Smooth muscle cell (in vitro differentiated cells): ENCODE measurements around the gene ADORA2A. TPM values are rescaled to one million over a fixed set of nuclear protein-coding genes. Genes with fewer than 3 reads are reported as not detected.

ENCODE experiments used
- DNase-seq: peaks from one replicate; lab custom pipeline; 2025; ENCODE audit not compliant: unreplicated experiment; lab: John Stamatoyannopoulos, UW
- H2AFZ ChIP-seq: fragments of 200-600 bp; sonication (generic); 2 replicates; pipeline ENCODE4 v1.6.0; 2016; ENCODE audit warnings: antibody characterized with exemption, low read depth, mild to moderate bottlenecking
- H3F3A ChIP-seq: fragments of 200-600 bp; sonication (generic); 2 replicates; pipeline ENCODE4 v1.6.0; 2017; ENCODE audit warnings: antibody characterized with exemption, low read depth
- H3K27ac ChIP-seq: fragments of 200-600 bp; sonication (generic); 2 replicates; pipeline ENCODE4 v1.5.1; 2016; ENCODE audit warnings: low read depth, mild to moderate bottlenecking
- H3K27me3 ChIP-seq: fragments of 200-600 bp; sonication (generic); 2 replicates; pipeline ENCODE4 v1.6.1; 2016; ENCODE audit warnings: low read depth, mild to moderate bottlenecking
- H3K36me3 ChIP-seq: fragments of 200-600 bp; sonication (generic); 2 replicates; pipeline ENCODE4 v1.5.1; 2016; ENCODE audit warnings: low read depth
- H3K4me1 ChIP-seq: fragments of 200-600 bp; sonication (generic); 2 replicates; pipeline ENCODE4 v1.5.1; 2016; ENCODE audit warnings: low read depth
- H3K4me2 ChIP-seq: fragments of 200-600 bp; sonication (generic); 2 replicates; pipeline ENCODE4 v1.6.0; 2016; ENCODE audit warnings: mild to moderate bottlenecking
- H3K4me3 ChIP-seq: fragments of 200-600 bp; sonication (generic); 2 replicates; pipeline ENCODE4 v1.5.1; 2016; ENCODE audit warnings: mild to moderate bottlenecking
- H3K79me2 ChIP-seq: fragments of 200-600 bp; sonication (generic); 2 replicates; pipeline ENCODE4 v1.6.0; 2016; ENCODE audit warnings: low read depth, mild to moderate bottlenecking
- H3K9ac ChIP-seq: fragments of 200-600 bp; sonication (generic); 2 replicates; pipeline ENCODE4 v1.6.0; 2016; ENCODE audit warnings: low read depth
- H3K9me3 ChIP-seq: fragments of 200-600 bp; sonication (generic); replicated peaks from 2 replicates; pipeline ENCODE4 v1.5.1; 2016; ENCODE audit warnings: low read depth
- H4K20me1 ChIP-seq: fragments of 200-600 bp; sonication (generic); 2 replicates; pipeline ENCODE4 v1.6.0; 2016; ENCODE audit warnings: low read depth
- CTCF ChIP-seq: fragments of 200-600 bp; sonication (generic); IDR thresholded peaks from 2 replicates; pipeline ENCODE4 v1.5.1; 2017; ENCODE audit warnings: borderline replicate concordance, mild to moderate bottlenecking, antibody characterized with exemption; ENCODE audit not compliant: insufficient read depth, poor library complexity, severe bottlenecking
- WGBS: methylation state at CpG from one replicate; pipeline ENCODE4 v1.1.7; 2016; ENCODE audit warnings: low lambda C conversion rate; 5-methylcytosine and 5-hydroxymethylcytosine counted together
- polyA plus RNA-seq: library from polyadenylated mRNA; unstranded; fragments of >200 nt; fragmentation: Nextera tagmentation; extraction: Ambion mirVana; gene quantifications from 2 replicates; pipeline ENCODE4 v1.2.1, GENCODE V29; 2016
- total RNA-seq: library from RNA; depleted of rRNA; stranded (reverse); fragments of >200 nt; gene quantifications from 2 replicates; pipeline ENCODE4 v1.2.3, GENCODE V29; 2014

ADORA2A gene
- total and polyA plus RNA-seq, 2 experiments from 2014 or later, result 1.6 to 1.8 TPM

GRCh38 chr22:24383061-24383460, 44.3 kb upstream of the ADORA2A start:
- no peak overlapping the region for H3K4me3 ChIP-seq
- H3K27ac ChIP-seq, result no peak overlapping the region
- H3K9me3 ChIP-seq, result no peaks in the 10 kb centered on the region
- DNase-seq, result no peak
- no peak overlapping the region for H3K4me2 ChIP-seq
- H3F3A ChIP-seq, result no peaks in the 10 kb centered on the region
- no peaks in the 10 kb centered on the region for H3K27me3 ChIP-seq
- H3K36me3 ChIP-seq, result no peaks in the 10 kb centered on the region
- H2AFZ ChIP-seq, result no peak overlapping the region
- H3K4me1 ChIP-seq, result no peaks in the 10 kb centered on the region
- H3K9ac ChIP-seq, result no peak overlapping the region
- no peak for TF ChIP-seq CTCF
- 94% methylated on average over 2 of the region's 2 CpGs for WGBS
- H4K20me1 ChIP-seq, result peaks cover 7% of the 10 kb centered on the region
- no peaks in the 10 kb centered on the region for H3K79me2 ChIP-seq

- Histone ChIP-seq H3K4me3 (no peak overlapping the region), H3K79me2 (no peaks in the 10 kb centered on the region), H3K4me1 (no peaks in the 10 kb centered on the region), H4K20me1 (peaks cover 12% of the 10 kb centered on the region), H3F3A (no peaks in the 10 kb centered on the region), H3K4me2 (no peak overlapping the region), H3K27ac (no peak overlapping the region), H3K9me3 (no peaks in the 10 kb centered on the region), H3K27me3 (no peaks in the 10 kb centered on the region), H3K36me3 (no peaks in the 10 kb centered on the region), H3K9ac (no peak overlapping the region), H2AFZ (no peak overlapping the region)
- 100% methylated on average over 1 of the region's 1 CpG for WGBS
- no peak for TF ChIP-seq CTCF
- DNase-seq, result no peak
Observed at GRCh38 chr22:24384131-24384530, 43.3 kb upstream of the ADORA2A start.

- no peaks in the 10 kb centered on the region for H3K9me3 ChIP-seq
- no peaks in the 10 kb centered on the region for H3K27me3 ChIP-seq
- H2AFZ ChIP-seq, result no peak overlapping the region
- no peaks in the 10 kb centered on the region for H3F3A ChIP-seq
- H3K27ac ChIP-seq, result no peak overlapping the region
- no peaks in the 10 kb centered on the region for H3K79me2 ChIP-seq
- 99% methylated on average over 2 of the region's 2 CpGs for WGBS
- no peaks in the 10 kb centered on the region for H3K4me1 ChIP-seq
- no peaks in the 10 kb centered on the region for H3K36me3 ChIP-seq
- no peak overlapping the region for H3K4me2 ChIP-seq
- no peak overlapping the region for H3K9ac ChIP-seq
- DNase-seq, result no peak
- peaks cover 24% of the 10 kb centered on the region for H4K20me1 ChIP-seq
- TF ChIP-seq CTCF, result no peak
- H3K4me3 ChIP-seq, result no peak overlapping the region
Observed at GRCh38 chr22:24386937-24387471, 40.4 kb upstream of the ADORA2A start.

- H3K27me3 ChIP-seq, result no peaks in the 10 kb centered on the region
- no peak overlapping the region for H2AFZ ChIP-seq
- H3K4me2 ChIP-seq, result no peak overlapping the region
- H3K9ac ChIP-seq, result no peak overlapping the region
- no peaks in the 10 kb centered on the region for H3K9me3 ChIP-seq
- H3K36me3 ChIP-seq, result no peaks in the 10 kb centered on the region
- DNase-seq, result no peak
- H3F3A ChIP-seq, result no peaks in the 10 kb centered on the region
- H4K20me1 ChIP-seq, result peaks cover 48% of the 10 kb centered on the region
- 93% methylated on average over 1 of the region's 1 CpG for WGBS
- H3K79me2 ChIP-seq, result no peaks in the 10 kb centered on the region
- TF ChIP-seq CTCF, result no peak
- no peaks in the 10 kb centered on the region for H3K4me1 ChIP-seq
- H3K4me3 ChIP-seq, result no peak overlapping the region
- H3K27ac ChIP-seq, result no peak overlapping the region
Observed at GRCh38 chr22:24389680-24390079, 37.7 kb upstream of the ADORA2A start.
